ENCODE results near the gene HOMER3. TPM values are rescaled to one million over a fixed set of nuclear protein-coding genes. Genes with fewer than 3 reads are reported as not detected.

HOMER3 gene
- polyA plus RNA-seq, 1 donor from 2014 or later = 83.6 TPM

GRCh38 chr19:18905058-18905456, 36.0 kb downstream of the HOMER3 start:
- TF ChIP-seq MXI1 (conservative IDR thresholded peaks at IDR 0.05; ENCODE audit: poor library complexity, severe bottlenecking) (no peak), EP300 (conservative IDR thresholded peaks at IDR 0.05; ENCODE audit: poor library complexity, severe bottlenecking) (no peak), SMC3 (conservative IDR thresholded peaks at IDR 0.05; ENCODE audit: poor library complexity) (no peak), REST (IDR thresholded peaks at IDR 0.05; ENCODE audit: borderline replicate concordance) (no peak), EZH2 (IDR thresholded peaks at IDR 0.05; ENCODE audit: borderline replicate concordance, insufficient read depth, low read length, poor library complexity, severe bottlenecking) (no peak), RAD21 (conservative IDR thresholded peaks at IDR 0.05) (no peak), CTCF (IDR thresholded peaks at IDR 0.05; ENCODE audit: poor library complexity, severe bottlenecking) (no peak), TAF1 (IDR thresholded peaks at IDR 0.05; ENCODE audit: low read depth) (no peak), POLR2AphosphoS5 (IDR thresholded peaks at IDR 0.05) (no peak)
- no peak overlapping the region for H3K27ac ChIP-seq (ENCODE audit: low read length)

DNA sequence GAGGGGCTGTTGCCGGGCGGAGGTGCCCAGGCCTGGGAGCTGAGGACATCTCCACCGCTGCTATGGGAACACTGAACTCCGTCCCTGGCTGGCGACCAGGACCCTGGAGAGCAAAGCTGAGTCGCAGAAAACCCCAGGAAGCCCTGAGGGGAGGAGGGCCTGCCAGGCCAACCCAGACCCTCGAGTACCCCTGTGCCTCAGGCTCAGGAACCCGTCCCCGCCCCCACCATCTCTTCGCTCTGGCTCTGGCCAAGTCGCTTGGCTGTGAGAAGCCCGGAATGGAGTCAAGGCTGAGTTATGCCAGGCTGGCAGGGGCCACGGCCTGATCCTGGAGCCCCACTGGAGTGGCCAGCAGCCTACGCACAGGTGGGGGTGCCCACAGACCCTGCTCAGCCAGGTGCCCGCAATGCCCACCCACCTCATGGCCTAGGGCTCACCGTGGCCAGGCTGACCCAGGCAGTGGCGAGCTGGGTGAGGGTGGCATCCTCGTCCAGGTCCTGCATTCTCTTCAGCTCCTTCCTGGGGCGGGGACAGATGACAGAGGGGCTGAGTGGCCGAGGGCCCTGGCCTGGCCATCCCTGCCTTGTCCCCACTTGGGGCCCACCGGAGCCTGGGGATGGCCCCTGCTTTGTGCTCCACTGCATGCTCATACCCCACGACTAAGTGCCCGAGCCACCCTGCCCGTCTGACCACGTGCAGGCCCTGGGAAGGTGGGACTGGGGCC, 36.5 kb downstream of the HOMER3 start:
- Histone ChIP-seq H3K9me2 (ENCODE audit: insufficient read depth, low read length) (no peaks in the 10 kb centered on the region), H3F3A (ENCODE audit: insufficient read depth, low read length, poor library complexity, severe bottlenecking) (no peaks in the 10 kb centered on the region), H3K9ac (ENCODE audit: low read length) (no peak overlapping the region), H3K27ac (ENCODE audit: low read length) (no peak overlapping the region), H4K20me1 (ENCODE audit: insufficient read depth) (no peaks in the 10 kb centered on the region), H3K36me3 (ENCODE audit: insufficient read depth, low read length) (peaks cover 6% of the 10 kb centered on the region), H3K79me2 (replicated peaks; ENCODE audit: insufficient read depth, low read length) (no peaks in the 10 kb centered on the region), H2AFZ (ENCODE audit: low read depth, low read length) (no peak overlapping the region), H3K27me3 (ENCODE audit: insufficient read depth, low read depth, low read length) (no peaks in the 10 kb centered on the region), H3K4me3 (ENCODE audit: low read length) (no peak overlapping the region), H3K9me3 (ENCODE audit: low read length) (no peaks in the 10 kb centered on the region), H3K4me2 (ENCODE audit: low read length) (no peak overlapping the region)
- no peak for TF ChIP-seq TAF1 (IDR thresholded peaks at IDR 0.05; ENCODE audit: low read depth)
- TF ChIP-seq MXI1 (conservative IDR thresholded peaks at IDR 0.05; ENCODE audit: poor library complexity, severe bottlenecking) = no peak
- no peak for TF ChIP-seq SMC3 (conservative IDR thresholded peaks at IDR 0.05; ENCODE audit: poor library complexity)
- no peak for TF ChIP-seq POLR2AphosphoS5 (IDR thresholded peaks at IDR 0.05)
- TF ChIP-seq EZH2 (IDR thresholded peaks at IDR 0.05; ENCODE audit: borderline replicate concordance, insufficient read depth, low read length, poor library complexity, severe bottlenecking) = no peak
- TF ChIP-seq REST (IDR thresholded peaks at IDR 0.05; ENCODE audit: borderline replicate concordance) = no peak
- no peak for TF ChIP-seq CTCF (IDR thresholded peaks at IDR 0.05; ENCODE audit: poor library complexity, severe bottlenecking)
- TF ChIP-seq EP300 (conservative IDR thresholded peaks at IDR 0.05; ENCODE audit: poor library complexity, severe bottlenecking) = no peak
- TF ChIP-seq RAD21 (conservative IDR thresholded peaks at IDR 0.05) = no peak

More at GRCh38 chr19:18905058-18905456, 36.0 kb downstream of the HOMER3 start:
- Histone ChIP-seq H4K20me1 (ENCODE audit: insufficient read depth) (no peaks in the 10 kb centered on the region), H3K36me3 (ENCODE audit: insufficient read depth, low read length) (peaks cover 6% of the 10 kb centered on the region), H3K27me3 (ENCODE audit: insufficient read depth, low read depth, low read length) (no peaks in the 10 kb centered on the region), H3K79me2 (replicated peaks; ENCODE audit: insufficient read depth, low read length) (no peaks in the 10 kb centered on the region), H3K4me2 (ENCODE audit: low read length) (no peak overlapping the region), H2AFZ (ENCODE audit: low read depth, low read length) (no peak overlapping the region), H3K9ac (ENCODE audit: low read length) (no peak overlapping the region), H3K4me3 (ENCODE audit: low read length) (no peak overlapping the region), H3K9me2 (ENCODE audit: insufficient read depth, low read length) (no peaks in the 10 kb centered on the region), H3K9me3 (ENCODE audit: low read length) (no peaks in the 10 kb centered on the region), H3F3A (ENCODE audit: insufficient read depth, low read length, poor library complexity, severe bottlenecking) (no peaks in the 10 kb centered on the region)
